OCI-LY7 (cell line): ENCODE results near the gene THRB. TPM values are rescaled to one million over a fixed set of nuclear protein-coding genes. Genes with fewer than 3 reads are reported as not detected.
A peak's percentile ranks its signal among the peaks of the same experiment; 100 is the strongest.

ENCODE experiments used
- BruUV-seq: library from RNA; stranded (reverse); fragments of 400-500 nt; replicated peaks from 2 replicates; lab custom pipeline; 2021; lab: Mats Ljungman, UMichigan
- CTCF ChIA-PET: fragments of 300-600 bp; sonication (Branson Sonifier 250); formaldehyde crosslinking; loops from one replicate; lab custom pipeline; 2022; ENCODE audit warnings: antibody characterized with exemption; ENCODE audit not compliant: unreplicated experiment; lab: Charles Lee
- POLR2A ChIA-PET: fragments of 300-600 bp; sonication (Branson Sonifier 250); formaldehyde crosslinking; loops from one replicate; lab custom pipeline; 2022; ENCODE audit warnings: antibody characterized with exemption; lab: Charles Lee
- DNase-seq: peaks from one replicate; pipeline ENCODE4 v3.0.0-alpha.2; 2015; ENCODE audit warnings: low spot score
- H2AFZ ChIP-seq: fragments of 200-600 bp; sonication (generic), shearing (Covaris generic); 2 replicates; pipeline ENCODE4 v1.6.1; 2014; ENCODE audit warnings: mild to moderate bottlenecking, antibody characterized with exemption, low read length, moderate library complexity
- H3K27ac ChIP-seq: fragments of 200-600 bp; sonication (generic); 2 replicates; pipeline ENCODE4 v1.5.1; 2014; ENCODE audit warnings: mixed run types, low read depth, mild to moderate bottlenecking, moderate library complexity, low read length, inconsistent platforms; ENCODE audit not compliant: poor library complexity, severe bottlenecking
- H3K36me3 ChIP-seq: fragments of 200-600 bp; sonication (generic); 2 replicates; pipeline ENCODE4 v1.6.1; 2014; ENCODE audit warnings: mild to moderate bottlenecking, antibody characterized with exemption, low read length, moderate library complexity, mixed read lengths; ENCODE audit not compliant: insufficient read depth
- H3K4me1 ChIP-seq: fragments of 200-600 bp; sonication (generic); 2 replicates; pipeline ENCODE4 v1.5.1; 2014; ENCODE audit warnings: mild to moderate bottlenecking, low read length; ENCODE audit not compliant: insufficient read depth, poor library complexity, severe bottlenecking
- H3K4me2 ChIP-seq: fragments of 200-600 bp; sonication (generic); 2 replicates; pipeline ENCODE4 v1.6.1; 2014; ENCODE audit warnings: mild to moderate bottlenecking, low read length
- H3K4me3 ChIP-seq: fragments of 200-600 bp; sonication (generic); 2 replicates; pipeline ENCODE4 v1.5.1; 2014; ENCODE audit warnings: mild to moderate bottlenecking, low read depth, low read length; ENCODE audit not compliant: poor library complexity, severe bottlenecking
- H3K79me2 ChIP-seq: fragments of 200-600 bp; sonication (generic); 2 replicates; pipeline ENCODE4 v1.6.1; 2016; ENCODE audit warnings: low read depth, mild to moderate bottlenecking, low read length, moderate library complexity, mixed read lengths; ENCODE audit not compliant: insufficient read depth
- H3K9me2 ChIP-seq: fragments of 200-600 bp; sonication (generic); 2 replicates; pipeline ENCODE4 v1.6.1; 2016; ENCODE audit warnings: mild to moderate bottlenecking, low read length, mixed read lengths; ENCODE audit not compliant: insufficient read depth
- H3K9me3 ChIP-seq: fragments of 200-600 bp; sonication (generic); 2 replicates; pipeline ENCODE4 v1.6.1; 2014; ENCODE audit warnings: mild to moderate bottlenecking, mixed run types, low read length, mixed read lengths
- H4K20me1 ChIP-seq: fragments of 200-600 bp; sonication (generic); 2 replicates; pipeline ENCODE4 v1.6.1; 2014; ENCODE audit warnings: mild to moderate bottlenecking, antibody characterized with exemption, low read length, moderate library complexity, mixed read lengths; ENCODE audit not compliant: insufficient read depth
- EZH2phosphoT487 ChIP-seq: fragments of 200-600 bp; sonication (generic); IDR thresholded peaks from 2 replicates; pipeline ENCODE4 v1.6.1; 2018; ENCODE audit warnings: low read depth, borderline replicate concordance, mild to moderate bottlenecking, mixed run types, antibody characterized with exemption, low read length, moderate library complexity, mixed read lengths
- intact Hi-C: fragments of 100-400 bp; cut with micrococcal nuclease; formaldehyde crosslinking; loops from one replicate; pipeline ENCODE4 v1.10.0; 2022; ENCODE audit not compliant: unreplicated experiment
- total RNA-seq, 2 experiments: library from RNA; depleted of rRNA in 1 of 2; stranded (reverse); fragments of >200 nt in 1 of 2; shearing (Covaris generic) in 1 of 2; gene quantifications; 2 replicates each; pipeline ENCODE4 v1.2.3, GENCODE V29; 2014 to 2022
- TF ChIP-seq, protein P1 (sequence below): fragments of 200-600 bp; sonication (generic); conservative IDR thresholded peaks from 2 replicates; pipeline ENCODE4 v1.5.1; 2014; ENCODE audit warnings: mild to moderate bottlenecking, antibody characterized with exemption, low read length, moderate library complexity, mixed read lengths

The THRB gene
- total RNA-seq, 2 experiments from 2014 or later, result not detected

DNA sequence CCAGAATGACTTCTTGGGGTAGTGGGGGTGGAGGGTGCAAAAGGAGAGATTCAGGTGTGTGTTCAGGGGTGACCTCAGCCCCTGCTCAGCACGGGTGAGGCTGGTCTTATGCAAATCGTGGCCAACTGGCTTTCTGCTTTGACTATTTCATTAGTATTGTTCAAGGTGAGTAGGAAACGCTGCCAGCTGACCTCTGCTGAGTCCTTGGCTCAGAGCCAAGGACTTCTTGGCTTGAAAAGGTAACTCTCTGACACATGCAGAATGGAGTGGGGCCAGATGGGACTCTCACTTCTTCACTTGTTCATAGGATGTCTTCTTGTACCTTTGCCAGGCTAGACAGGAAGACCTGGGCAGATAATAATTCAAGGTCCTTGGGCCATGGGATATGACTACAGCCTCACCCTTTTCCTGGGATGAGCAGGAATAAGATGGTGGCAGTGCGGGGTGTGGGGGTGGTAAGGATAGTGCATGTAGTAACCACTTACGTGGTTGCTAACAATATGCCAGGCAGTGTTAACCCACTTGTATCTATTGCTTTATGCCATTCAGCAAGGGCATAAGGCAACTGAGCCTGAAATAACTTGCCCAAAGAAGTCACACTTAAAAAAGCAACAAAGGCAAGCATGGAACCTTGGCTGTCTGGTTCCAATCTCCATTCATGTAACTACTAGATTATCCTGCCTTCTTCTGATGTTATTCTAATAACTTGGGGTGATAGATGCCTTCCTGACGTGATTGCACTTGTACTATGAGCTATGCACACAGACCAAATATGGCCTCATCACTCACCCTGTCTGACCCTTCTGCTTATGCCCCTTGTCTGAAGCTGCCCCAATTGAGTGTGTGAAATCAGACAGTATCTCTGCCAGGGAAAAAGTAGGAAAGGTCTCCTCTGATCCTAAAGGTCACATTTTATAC, 356.4 kb downstream of the THRB start:
- no TSS peak for BruUV-seq

DNA sequence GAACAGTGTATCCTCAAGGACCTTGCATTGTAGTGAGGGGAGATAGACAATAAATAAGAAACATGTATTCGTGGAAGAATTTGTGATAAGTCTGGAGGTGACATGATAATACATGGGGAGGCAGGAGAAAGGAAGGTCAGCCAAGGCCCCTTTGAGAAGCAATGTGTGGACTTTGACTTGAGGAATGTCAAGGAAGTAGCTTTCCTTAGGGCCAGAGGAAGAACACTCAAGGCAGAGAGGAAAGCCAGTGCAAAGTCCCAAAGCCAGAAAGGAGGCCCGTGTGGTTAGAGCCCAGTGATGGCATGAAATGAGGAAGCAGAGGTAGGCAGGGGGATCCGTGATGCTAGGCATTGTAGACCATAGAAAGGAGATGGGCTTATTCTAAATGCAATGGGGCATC, 357.3 kb downstream of the THRB start:
- Histone ChIP-seq H3K4me1 (peaks cover 32% of the 10 kb centered on the region), H3K9me2 (no peaks in the 10 kb centered on the region), H3K9me3 (no peaks in the 10 kb centered on the region), H3K4me2 (peak overlapping the region; percentile 45), H2AFZ (peak overlapping the region; percentile 58), H3K36me3 (no peaks in the 10 kb centered on the region), H4K20me1 (no peaks in the 10 kb centered on the region), H3K27ac (peak overlapping the region; percentile 41), H3K79me2 (no peaks in the 10 kb centered on the region), H3K4me3 (no peak overlapping the region)
- no peak for TF ChIP-seq EZH2phosphoT487
- TF ChIP-seq, protein P1, sequence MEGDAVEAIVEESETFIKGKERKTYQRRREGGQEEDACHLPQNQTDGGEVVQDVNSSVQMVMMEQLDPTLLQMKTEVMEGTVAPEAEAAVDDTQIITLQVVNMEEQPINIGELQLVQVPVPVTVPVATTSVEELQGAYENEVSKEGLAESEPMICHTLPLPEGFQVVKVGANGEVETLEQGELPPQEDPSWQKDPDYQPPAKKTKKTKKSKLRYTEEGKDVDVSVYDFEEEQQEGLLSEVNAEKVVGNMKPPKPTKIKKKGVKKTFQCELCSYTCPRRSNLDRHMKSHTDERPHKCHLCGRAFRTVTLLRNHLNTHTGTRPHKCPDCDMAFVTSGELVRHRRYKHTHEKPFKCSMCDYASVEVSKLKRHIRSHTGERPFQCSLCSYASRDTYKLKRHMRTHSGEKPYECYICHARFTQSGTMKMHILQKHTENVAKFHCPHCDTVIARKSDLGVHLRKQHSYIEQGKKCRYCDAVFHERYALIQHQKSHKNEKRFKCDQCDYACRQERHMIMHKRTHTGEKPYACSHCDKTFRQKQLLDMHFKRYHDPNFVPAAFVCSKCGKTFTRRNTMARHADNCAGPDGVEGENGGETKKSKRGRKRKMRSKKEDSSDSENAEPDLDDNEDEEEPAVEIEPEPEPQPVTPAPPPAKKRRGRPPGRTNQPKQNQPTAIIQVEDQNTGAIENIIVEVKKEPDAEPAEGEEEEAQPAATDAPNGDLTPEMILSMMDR, result no peak
- intact Hi-C loops, result loop anchor here (5.0 kb wide), 1 partner anchor 140 kb away; no protein-coding TSS in a partner anchor
- BruUV-seq, result no TSS peak
- ChIA-PET CTCF (no interaction called here), POLR2A (interaction anchor here (1.3 kb wide), 1 partner anchor 14 kb away, joined by 4 read pairs; no protein-coding TSS in a partner anchor)
- DNase-seq, result no peak

More for the DNA sequence above, 356.4 kb downstream of the THRB start:
- Histone ChIP-seq H3K79me2 (no peaks in the 10 kb centered on the region), H3K4me3 (no peak overlapping the region), H4K20me1 (no peaks in the 10 kb centered on the region), H3K27ac (peak overlapping the region; percentile 41), H3K9me2 (no peaks in the 10 kb centered on the region), H3K4me2 (peak overlapping the region; percentile 45), H2AFZ (peak overlapping the region; percentile 58), H3K36me3 (no peaks in the 10 kb centered on the region), H3K9me3 (no peaks in the 10 kb centered on the region), H3K4me1 (peaks cover 32% of the 10 kb centered on the region)
- intact Hi-C loops, result loop anchor here (5.0 kb wide), 1 partner anchor 141 kb away; no protein-coding TSS in a partner anchor
- CTCF ChIA-PET, result no interaction called here
- peak; percentile 76 for DNase-seq
- POLR2A ChIA-PET, result interaction anchor here (0.7 to 1.8 kb wide), 5 partner anchors 11 to 412 kb away, joined by 3 to 5 read pairs (median 4); partner anchors contain the start of genes NKIRAS1 and RPL15
- TF ChIP-seq EZH2phosphoT487, result no peak
- TF ChIP-seq, protein P1, result no peak
